Vagina (tissue), 2 donors: Measurements from ENCODE around the gene CABLES2. TPM values are rescaled to one million over a fixed set of nuclear protein-coding genes. Genes with fewer than 3 reads are reported as not detected.
A peak's percentile ranks its signal among the peaks of the same experiment; 100 is the strongest.
"Not testable (repeated sequence)": the region's sequence is repeated elsewhere in the genome, so short reads cannot be mapped to it uniquely, and the experiment has no call there.

Experiments
- DNase-seq, 2 donors: peaks; one replicate each; pipeline ENCODE4 v3.0.0-alpha.2; 2017; ENCODE audit errors: extremely low spot score in 2 of 2
- H3K27ac ChIP-seq: fragments of 200-600 bp; sonication (generic); one replicate; pipeline ENCODE4 v1.5.1; 2019
- H3K27me3 ChIP-seq: fragments of 200-600 bp; sonication (generic); one replicate; pipeline ENCODE4 v1.5.1; 2019
- H3K36me3 ChIP-seq, 2 donors: fragments of 200-600 bp; sonication (generic); one replicate each; pipeline ENCODE4 v1.5.1; 2017 to 2019
- H3K4me1 ChIP-seq: fragments of 200-600 bp; sonication (generic); one replicate; pipeline ENCODE4 v1.5.1; 2019
- H3K4me3 ChIP-seq, 2 donors: fragments of 200-600 bp; sonication (generic); 1 replicate in 1 of 2; 2 replicates in 1 of 2; pipeline ENCODE4 v1.5.1; 2016 to 2019
- H3K9me3 ChIP-seq: fragments of 200-600 bp; sonication (generic); one replicate; pipeline ENCODE4 v1.5.1; 2019
- CTCF ChIP-seq, 3 experiments: fragments of 450-650 bp in 2 of 3; fragments of 200-600 bp in 1 of 3; sonication (generic) in 1 of 3; IDR thresholded peaks; one replicate each; pipeline ENCODE4 v1.5.1; 2017 to 2019; ENCODE audit warnings: antibody characterized with exemption in 3 of 3, mild to moderate bottlenecking in 2 of 3, moderate library complexity in 2 of 3
- POLR2A ChIP-seq, 2 donors: fragments of 450-650 bp; IDR thresholded peaks; one replicate each; pipeline ENCODE4 v1.6.1; 2017; ENCODE audit warnings: antibody characterized with exemption in 2 of 2, mild to moderate bottlenecking in 2 of 2, moderate library complexity in 2 of 2
- POLR2AphosphoS5 ChIP-seq, 2 donors: sonication (generic); formaldehyde crosslinking; IDR thresholded peaks; one replicate each; pipeline ENCODE4 v1.9.0; 2017; ENCODE audit warnings: antibody characterized with exemption in 2 of 2, mild to moderate bottlenecking in 2 of 2, low read depth in 1 of 2; ENCODE audit not compliant: insufficient read depth in 1 of 2
- intact Hi-C: fragments of 100-400 bp; cut with DNase I; formaldehyde crosslinking; loops from one replicate; pipeline ENCODE4 v1.15.1; 2023
- total RNA-seq: library from RNA; depleted of rRNA; stranded (reverse); fragments of >200 nt; gene quantifications from one replicate; pipeline ENCODE4 v1.2.3, GENCODE V29; 2016

CABLES2 gene
- total RNA-seq, 1 donor from 2014 or later: 1.5 TPM

- peak overlapping the region; percentile 74 for H3K27ac ChIP-seq
- H3K4me1 ChIP-seq: peaks cover 73% of the 10 kb centered on the region
These were observed 32.5 kb downstream of the CABLES2 start for GRCh38 chr20:62374331-62375152.

GRCh38 chr20:62373631-62374179, 33.4 kb downstream of the CABLES2 start:
- H3K27ac ChIP-seq, H3K9me3 ChIP-seq, H3K27me3 ChIP-seq, intact Hi-C loops, DNase-seq, H3K36me3 ChIP-seq, H3K4me3 ChIP-seq: not testable (repeated sequence)
- H3K4me1 ChIP-seq: peaks cover 74% of the 10 kb centered on the region

More at GRCh38 chr20:62374331-62375152, 32.5 kb downstream of the CABLES2 start:
- Histone ChIP-seq H3K27me3 (no peaks in the 10 kb centered on the region), H3K36me3 (no peaks in the 10 kb centered on the region), H3K4me3 (no peak overlapping the region), H3K9me3 (no peaks in the 10 kb centered on the region)
- intact Hi-C loops: no loop called here
- DNase-seq: no peak
- TF ChIP-seq POLR2AphosphoS5 (IDR thresholded peaks at IDR 0.05; ENCODE audit: insufficient read depth in 1 of 2, low read depth in 1 of 2): no peak

- TF ChIP-seq CTCF (IDR thresholded peaks at IDR 0.05) (no peak), POLR2AphosphoS5 (IDR thresholded peaks at IDR 0.05; ENCODE audit: insufficient read depth in 1 of 2, low read depth in 1 of 2) (peak in 1 of 2 donors; percentile 29), POLR2A (IDR thresholded peaks at IDR 0.05) (no peak)
- H3K27me3 ChIP-seq: no peaks in the 10 kb centered on the region
- no peak overlapping the region for H3K4me3 ChIP-seq
- no peak for DNase-seq
- peak overlapping the region; percentile 63 for H3K27ac ChIP-seq
- intact Hi-C loops: no loop called here
- H3K9me3 ChIP-seq: no peaks in the 10 kb centered on the region
- H3K36me3 ChIP-seq: no peaks in the 10 kb centered on the region
- H3K4me1 ChIP-seq: peaks cover 74% of the 10 kb centered on the region
These were observed 34.8 kb downstream of the CABLES2 start for GRCh38 chr20:62372042-62372993.

GRCh38 chr20:62371588-62372041, 35.5 kb downstream of the CABLES2 start:
- Histone ChIP-seq H3K9me3 (no peaks in the 10 kb centered on the region), H3K27ac (peak overlapping the region; percentile 63), H3K36me3 (no peaks in the 10 kb centered on the region), H3K4me3 (no peak overlapping the region), H3K4me1 (peaks cover 70% of the 10 kb centered on the region), H3K27me3 (no peaks in the 10 kb centered on the region)
- no peak for DNase-seq
- intact Hi-C loops: no loop called here
- no peak for TF ChIP-seq POLR2AphosphoS5 (IDR thresholded peaks at IDR 0.05; ENCODE audit: insufficient read depth in 1 of 2, low read depth in 1 of 2)
- TF ChIP-seq CTCF (IDR thresholded peaks at IDR 0.05): no peak
- no peak for TF ChIP-seq POLR2A (IDR thresholded peaks at IDR 0.05)

GRCh38 chr20:62370807-62371587, 36.1 kb downstream of the CABLES2 start:
- Histone ChIP-seq H3K9me3 (no peaks in the 10 kb centered on the region), H3K4me3 (no peak overlapping the region), H3K4me1 (peaks cover 70% of the 10 kb centered on the region), H3K27me3 (no peaks in the 10 kb centered on the region), H3K36me3 (no peaks in the 10 kb centered on the region), H3K27ac (peak overlapping the region; percentile 63)
- DNase-seq: no peak
- TF ChIP-seq CTCF (IDR thresholded peaks at IDR 0.05): no peak
- TF ChIP-seq POLR2AphosphoS5 (IDR thresholded peaks at IDR 0.05; ENCODE audit: insufficient read depth in 1 of 2, low read depth in 1 of 2): no peak
- no peak for TF ChIP-seq POLR2A (IDR thresholded peaks at IDR 0.05)
- intact Hi-C loops: no loop called here
